Ascending aorta (tissue), 2 donors: ENCODE results near the gene LTBP4. TPM values are rescaled to one million over a fixed set of nuclear protein-coding genes. Genes with fewer than 3 reads are reported as not detected.
"Not testable (repeated sequence)": the region's sequence is repeated elsewhere in the genome, so short reads cannot be mapped to it uniquely, and the experiment has no call there.

Experiments used
- DNase-seq, 2 donors: peaks; one replicate each; pipeline ENCODE4 v3.0.0-alpha.2; 2019; ENCODE audit warnings: low spot score in 2 of 2
- H3K27ac ChIP-seq, 2 donors: fragments of 200-600 bp; sonication (generic); one replicate each; pipeline ENCODE4 v1.5.1; 2016 to 2017; ENCODE audit warnings: mild to moderate bottlenecking in 1 of 2
- H3K27me3 ChIP-seq: fragments of 200-600 bp; sonication (generic); one replicate; pipeline ENCODE4 v1.5.1; 2017
- H3K36me3 ChIP-seq, 2 donors: fragments of 200-600 bp; sonication (generic); one replicate each; pipeline ENCODE4 v1.5.1; 2016
- H3K4me1 ChIP-seq, 2 donors: fragments of 200-600 bp; sonication (generic); one replicate each; pipeline ENCODE4 v1.5.1; 2016 to 2017; ENCODE audit warnings: mild to moderate bottlenecking in 1 of 2
- H3K4me3 ChIP-seq, 2 donors: fragments of 200-600 bp; sonication (generic); one replicate each; pipeline ENCODE4 v1.5.1; 2016 to 2017; ENCODE audit warnings: mild to moderate bottlenecking in 1 of 2
- H3K9me3 ChIP-seq, 2 donors: fragments of 200-600 bp; sonication (generic); one replicate each; pipeline ENCODE4 v1.5.1; 2016
- intact Hi-C: fragments of 100-400 bp; cut with DNase I; formaldehyde crosslinking; loops from one replicate; pipeline ENCODE4 v1.15.1; 2023
- total RNA-seq: library from RNA; depleted of rRNA; stranded (reverse); fragments of >200 nt; gene quantifications from one replicate; pipeline ENCODE4 v1.1.0, GENCODE V29; 2016
- TF ChIP-seq, protein P1 (sequence below), 3 experiments: fragments of 200-600 bp in 2 of 3; fragments of 450-650 bp in 1 of 3; sonication (generic) in 2 of 3; IDR thresholded peaks; one replicate each; pipeline ENCODE4 v1.5.1; 2016 to 2019; ENCODE audit warnings: antibody characterized with exemption in 3 of 3, mild to moderate bottlenecking in 1 of 3, moderate library complexity in 1 of 3

The LTBP4 gene
- total RNA-seq, 1 donor from 2014 or later = 691 TPM

DNA sequence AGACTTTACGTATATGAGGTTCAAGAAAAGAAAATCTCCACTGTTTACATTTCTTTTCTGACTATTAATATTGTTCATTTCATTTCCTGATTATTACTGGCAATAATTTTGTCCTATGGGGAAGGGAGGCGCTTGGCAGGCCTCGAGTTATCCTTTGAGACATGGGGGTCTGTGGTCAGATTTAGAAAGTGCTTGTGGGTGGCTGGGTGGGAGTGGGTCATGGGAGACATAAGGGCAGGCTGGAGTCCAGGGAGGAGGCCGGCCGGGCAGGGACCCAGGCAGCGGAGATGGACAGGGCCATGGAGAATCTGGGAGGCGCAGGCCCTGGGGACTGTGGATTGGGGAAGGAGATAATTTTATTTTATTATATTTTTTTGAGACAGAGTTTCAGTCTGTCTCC, 40.1 kb downstream of the LTBP4 start:
- no peaks in the 10 kb centered on the region for H3K36me3 ChIP-seq
- no peak for DNase-seq
- H3K27me3 ChIP-seq = no peaks in the 10 kb centered on the region
- H3K9me3 ChIP-seq = no peaks in the 10 kb centered on the region
- intact Hi-C loops = no loop called here
- H3K4me3 ChIP-seq = peak overlapping the region in 1 of 2 donors; percentile 24
- H3K27ac ChIP-seq = peak overlapping the region; percentile 92
- TF ChIP-seq, protein P1, sequence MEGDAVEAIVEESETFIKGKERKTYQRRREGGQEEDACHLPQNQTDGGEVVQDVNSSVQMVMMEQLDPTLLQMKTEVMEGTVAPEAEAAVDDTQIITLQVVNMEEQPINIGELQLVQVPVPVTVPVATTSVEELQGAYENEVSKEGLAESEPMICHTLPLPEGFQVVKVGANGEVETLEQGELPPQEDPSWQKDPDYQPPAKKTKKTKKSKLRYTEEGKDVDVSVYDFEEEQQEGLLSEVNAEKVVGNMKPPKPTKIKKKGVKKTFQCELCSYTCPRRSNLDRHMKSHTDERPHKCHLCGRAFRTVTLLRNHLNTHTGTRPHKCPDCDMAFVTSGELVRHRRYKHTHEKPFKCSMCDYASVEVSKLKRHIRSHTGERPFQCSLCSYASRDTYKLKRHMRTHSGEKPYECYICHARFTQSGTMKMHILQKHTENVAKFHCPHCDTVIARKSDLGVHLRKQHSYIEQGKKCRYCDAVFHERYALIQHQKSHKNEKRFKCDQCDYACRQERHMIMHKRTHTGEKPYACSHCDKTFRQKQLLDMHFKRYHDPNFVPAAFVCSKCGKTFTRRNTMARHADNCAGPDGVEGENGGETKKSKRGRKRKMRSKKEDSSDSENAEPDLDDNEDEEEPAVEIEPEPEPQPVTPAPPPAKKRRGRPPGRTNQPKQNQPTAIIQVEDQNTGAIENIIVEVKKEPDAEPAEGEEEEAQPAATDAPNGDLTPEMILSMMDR (IDR thresholded peaks at IDR 0.05) = no peak
- H3K4me1 ChIP-seq = peaks cover 18 to 26% of the 10 kb centered on the region in 2 donors

DNA sequence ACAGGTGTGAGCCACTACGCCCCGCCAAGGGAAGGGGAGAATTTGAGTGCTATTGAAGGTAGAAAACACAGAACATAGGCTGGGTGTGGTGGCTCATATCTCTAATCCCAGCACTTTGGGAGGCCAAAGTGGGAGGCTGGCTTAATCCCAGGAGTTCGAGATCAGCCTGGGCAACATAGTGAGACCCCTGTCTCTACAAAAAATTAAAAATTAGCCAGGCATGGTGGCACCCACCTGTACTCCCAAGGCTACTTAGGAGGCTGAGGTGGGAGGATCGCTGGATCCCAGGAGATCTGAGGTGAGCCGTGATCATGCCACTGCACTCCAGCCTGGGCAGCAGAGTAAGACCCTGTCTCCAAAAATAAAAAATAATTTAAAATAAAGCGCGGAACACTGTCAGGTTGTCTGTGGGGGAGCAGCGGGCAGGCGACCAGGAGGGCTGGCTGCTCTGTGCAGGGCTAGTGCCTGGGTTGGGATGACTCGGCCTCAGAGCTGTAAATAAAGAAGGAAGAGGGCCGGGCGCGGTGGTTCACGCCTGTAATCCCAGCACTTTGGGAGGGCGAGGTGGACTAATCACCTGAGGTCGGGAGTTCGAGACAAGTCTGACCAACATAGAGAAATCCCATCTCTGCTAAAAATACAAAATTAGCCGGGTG, 41.0 kb downstream of the LTBP4 start:
- Histone ChIP-seq H3K27me3 (no peaks in the 10 kb centered on the region), H3K27ac (peak overlapping the region; percentile 92), H3K4me3 (no peak overlapping the region), H3K4me1 (peaks cover 23 to 34% of the 10 kb centered on the region in 2 donors), H3K9me3 (no peaks in the 10 kb centered on the region), H3K36me3 (no peaks in the 10 kb centered on the region)
- TF ChIP-seq, protein P1 (IDR thresholded peaks at IDR 0.05) = no peak
- intact Hi-C loops = no loop called here
- no peak for DNase-seq

DNA sequence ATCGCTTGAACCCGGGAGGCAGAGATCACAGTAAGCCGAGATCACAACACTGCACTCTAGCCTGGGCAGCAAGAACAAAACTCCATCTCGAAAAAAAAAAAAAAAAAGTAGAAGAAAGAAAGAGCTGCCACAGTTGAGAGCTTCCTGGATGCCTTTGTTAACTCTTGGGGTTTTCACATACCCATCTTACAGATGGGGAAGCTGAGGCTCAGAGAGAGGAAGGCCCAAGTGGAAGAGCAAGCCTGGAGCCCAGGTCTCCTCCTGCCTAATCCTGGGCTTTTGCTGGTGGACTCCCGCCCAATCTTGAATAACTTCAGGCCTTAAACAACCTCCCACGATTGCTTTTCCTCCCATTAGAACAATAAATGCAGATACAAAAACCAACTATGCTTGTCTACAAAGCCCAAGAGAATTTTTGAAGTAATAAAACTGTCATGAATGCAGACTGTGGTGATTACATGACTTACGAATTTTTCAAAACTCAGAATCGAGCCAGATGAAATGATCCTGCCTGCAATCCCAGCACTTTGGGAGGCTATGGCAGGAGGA, 41.7 kb downstream of the LTBP4 start:
- intact Hi-C loops = no loop called here
- no peak for DNase-seq
- H3K27ac ChIP-seq = peak overlapping the region; percentile 92

DNA sequence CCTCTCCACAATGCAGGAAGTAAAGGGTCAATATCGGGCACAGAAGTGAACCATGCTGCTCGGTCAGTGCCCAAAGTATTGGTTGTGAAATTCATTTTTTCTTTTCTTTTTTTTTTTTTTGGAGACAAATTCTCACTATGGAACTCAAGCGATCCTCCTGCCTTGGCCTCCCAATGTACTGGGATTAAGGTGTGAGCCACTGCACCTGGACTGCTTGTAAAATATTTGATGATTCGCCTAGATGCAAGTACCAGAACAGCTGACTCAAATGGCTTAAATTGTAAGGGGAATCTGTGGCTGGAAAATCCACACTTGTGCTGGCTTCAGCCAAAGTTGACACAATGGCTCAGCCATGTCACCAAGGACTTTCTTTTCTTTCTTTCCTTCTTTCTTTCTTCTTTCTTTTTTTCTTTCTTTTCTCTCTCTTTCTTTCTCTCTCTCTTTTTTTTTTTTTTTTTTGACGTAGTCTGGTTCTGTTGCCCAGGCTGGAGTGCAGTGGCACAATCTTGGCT, 45.6 kb downstream of the LTBP4 start:
- intact Hi-C loops = no loop called here
- Histone ChIP-seq H3K4me3 (peak overlapping the region in 1 of 2 donors; percentile 45), H3K27me3 (no peaks in the 10 kb centered on the region), H3K27ac (peak overlapping the region; percentile 83 to 88), H3K4me1 (peaks cover 16 to 35% of the 10 kb centered on the region in 2 donors), H3K36me3 (no peaks in the 10 kb centered on the region), H3K9me3 (no peaks in the 10 kb centered on the region)
- TF ChIP-seq, protein P1 (IDR thresholded peaks at IDR 0.05) = no peak
- no peak for DNase-seq

More for the DNA sequence above, 41.7 kb downstream of the LTBP4 start:
- no peak overlapping the region for H3K4me3 ChIP-seq
- no peaks in the 10 kb centered on the region for H3K9me3 ChIP-seq
- H3K36me3 ChIP-seq = no peaks in the 10 kb centered on the region
- H3K27me3 ChIP-seq = no peaks in the 10 kb centered on the region
- TF ChIP-seq, protein P1 (IDR thresholded peaks at IDR 0.05) = no peak
- H3K4me1 ChIP-seq = peaks cover 23 to 34% of the 10 kb centered on the region in 2 donors

DNA sequence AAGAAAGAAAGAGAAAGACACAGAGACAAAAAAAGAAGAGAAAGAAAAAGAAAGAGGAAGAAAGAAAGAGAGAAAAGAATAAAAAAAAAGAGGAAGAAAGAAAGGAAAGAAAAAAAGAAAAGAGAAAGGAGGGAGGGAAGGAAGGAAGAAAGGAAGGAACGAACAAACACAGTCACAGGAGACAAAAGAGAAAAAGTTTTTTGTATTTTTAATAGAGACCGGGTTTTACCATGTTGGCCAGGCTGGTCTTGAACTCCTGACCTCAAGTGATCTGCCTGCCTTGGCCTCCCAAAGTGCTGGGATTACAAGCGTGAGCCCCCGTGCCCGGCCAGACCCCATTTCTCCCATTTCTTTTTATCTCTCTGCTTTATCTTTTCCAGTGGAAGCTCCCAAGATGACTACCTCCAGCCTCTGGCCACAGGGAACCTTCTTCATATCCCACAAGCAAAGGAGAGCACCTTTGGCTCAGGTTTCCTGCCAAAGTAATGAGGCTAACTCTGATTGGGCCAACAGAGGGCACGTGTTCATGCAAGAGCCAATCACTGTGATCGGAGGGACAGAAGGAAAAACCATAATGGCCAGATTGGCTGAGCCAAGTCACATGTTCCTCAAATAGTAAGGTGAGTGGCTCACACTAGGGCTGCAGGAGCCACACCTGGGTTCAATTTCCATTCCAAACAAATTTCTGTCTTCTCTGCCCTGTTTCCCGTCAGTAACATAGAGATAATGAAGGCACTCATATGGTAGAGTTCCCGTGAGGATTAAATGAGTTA, 48.9 kb downstream of the LTBP4 start:
- H3K27ac ChIP-seq = peak overlapping the region; percentile 49 to 63
- DNase-seq, H3K27me3 ChIP-seq, H3K36me3 ChIP-seq, H3K4me3 ChIP-seq, H3K9me3 ChIP-seq: not testable (repeated sequence)
- H3K4me1 ChIP-seq = peaks cover 15 to 33% of the 10 kb centered on the region in 2 donors
- intact Hi-C loops = loop anchor here (5.0 kb wide), 1 partner anchor 42 kb away; the partner anchor contains the start of gene NUMBL
